Lower leg skin (tissue), 3 donors: ENCODE results near the gene EYA2.
"Not testable (repeated sequence)": the region's sequence is repeated elsewhere in the genome, so short reads cannot be mapped to it uniquely, and the experiment has no call there.

Experiments used
- POLR2A ChIP-seq, 2 donors: fragments of 450-650 bp; IDR thresholded peaks; one replicate each; pipeline ENCODE4 v1.6.1; 2016 to 2017; ENCODE audit warnings: antibody characterized with exemption in 2 of 2, mild to moderate bottlenecking in 1 of 2, moderate library complexity in 1 of 2
- TF ChIP-seq, protein P1 (sequence below), 3 donors: fragments of 450-650 bp; IDR thresholded peaks; one replicate each; pipeline ENCODE4 v1.5.1; 2016; ENCODE audit warnings: antibody characterized with exemption in 3 of 3, mild to moderate bottlenecking in 3 of 3, moderate library complexity in 2 of 3

GRCh38 chr20:46932439-46932838, 37.8 kb downstream of the EYA2 start:
- not testable (repeated sequence) for TF ChIP-seq POLR2A (IDR thresholded peaks at IDR 0.05)
- TF ChIP-seq, protein P1, sequence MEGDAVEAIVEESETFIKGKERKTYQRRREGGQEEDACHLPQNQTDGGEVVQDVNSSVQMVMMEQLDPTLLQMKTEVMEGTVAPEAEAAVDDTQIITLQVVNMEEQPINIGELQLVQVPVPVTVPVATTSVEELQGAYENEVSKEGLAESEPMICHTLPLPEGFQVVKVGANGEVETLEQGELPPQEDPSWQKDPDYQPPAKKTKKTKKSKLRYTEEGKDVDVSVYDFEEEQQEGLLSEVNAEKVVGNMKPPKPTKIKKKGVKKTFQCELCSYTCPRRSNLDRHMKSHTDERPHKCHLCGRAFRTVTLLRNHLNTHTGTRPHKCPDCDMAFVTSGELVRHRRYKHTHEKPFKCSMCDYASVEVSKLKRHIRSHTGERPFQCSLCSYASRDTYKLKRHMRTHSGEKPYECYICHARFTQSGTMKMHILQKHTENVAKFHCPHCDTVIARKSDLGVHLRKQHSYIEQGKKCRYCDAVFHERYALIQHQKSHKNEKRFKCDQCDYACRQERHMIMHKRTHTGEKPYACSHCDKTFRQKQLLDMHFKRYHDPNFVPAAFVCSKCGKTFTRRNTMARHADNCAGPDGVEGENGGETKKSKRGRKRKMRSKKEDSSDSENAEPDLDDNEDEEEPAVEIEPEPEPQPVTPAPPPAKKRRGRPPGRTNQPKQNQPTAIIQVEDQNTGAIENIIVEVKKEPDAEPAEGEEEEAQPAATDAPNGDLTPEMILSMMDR (IDR thresholded peaks at IDR 0.05), result not testable (repeated sequence)
